ENCODE measurements around the gene MDM1. TPM values are rescaled to one million over a fixed set of nuclear protein-coding genes. Genes with fewer than 3 reads are reported as not detected.

MDM1 gene
- total RNA-seq, 4 donors from 2014 or later = 28.1 to 33.9 (median 29.6) TPM

DNA sequence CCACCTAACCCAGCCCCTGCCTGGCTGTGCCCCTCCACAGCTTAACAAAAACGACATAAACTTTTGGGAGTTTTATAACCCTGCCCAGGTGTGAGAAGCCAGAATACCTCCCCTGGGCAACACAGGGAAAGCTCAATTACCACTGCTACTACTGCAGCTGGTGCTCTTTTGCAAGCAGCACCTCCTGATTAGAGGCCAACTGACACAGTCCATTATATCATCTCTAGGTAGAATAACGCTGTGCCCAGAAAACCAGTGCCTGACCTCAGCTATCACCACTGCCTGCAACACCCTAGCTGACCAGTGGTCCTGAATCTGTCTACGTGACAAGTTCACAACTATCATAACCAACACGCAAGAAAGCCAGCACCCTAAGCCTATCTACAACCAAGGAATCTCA, 34.2 kb downstream of the MDM1 start:
- DNase-seq = no peak
- TF ChIP-seq, protein P1, sequence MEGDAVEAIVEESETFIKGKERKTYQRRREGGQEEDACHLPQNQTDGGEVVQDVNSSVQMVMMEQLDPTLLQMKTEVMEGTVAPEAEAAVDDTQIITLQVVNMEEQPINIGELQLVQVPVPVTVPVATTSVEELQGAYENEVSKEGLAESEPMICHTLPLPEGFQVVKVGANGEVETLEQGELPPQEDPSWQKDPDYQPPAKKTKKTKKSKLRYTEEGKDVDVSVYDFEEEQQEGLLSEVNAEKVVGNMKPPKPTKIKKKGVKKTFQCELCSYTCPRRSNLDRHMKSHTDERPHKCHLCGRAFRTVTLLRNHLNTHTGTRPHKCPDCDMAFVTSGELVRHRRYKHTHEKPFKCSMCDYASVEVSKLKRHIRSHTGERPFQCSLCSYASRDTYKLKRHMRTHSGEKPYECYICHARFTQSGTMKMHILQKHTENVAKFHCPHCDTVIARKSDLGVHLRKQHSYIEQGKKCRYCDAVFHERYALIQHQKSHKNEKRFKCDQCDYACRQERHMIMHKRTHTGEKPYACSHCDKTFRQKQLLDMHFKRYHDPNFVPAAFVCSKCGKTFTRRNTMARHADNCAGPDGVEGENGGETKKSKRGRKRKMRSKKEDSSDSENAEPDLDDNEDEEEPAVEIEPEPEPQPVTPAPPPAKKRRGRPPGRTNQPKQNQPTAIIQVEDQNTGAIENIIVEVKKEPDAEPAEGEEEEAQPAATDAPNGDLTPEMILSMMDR (IDR thresholded peaks at IDR 0.05) = no peak
- TF ChIP-seq POLR2A (IDR thresholded peaks at IDR 0.05) = no peak
- Histone ChIP-seq H3K9me3 (no peaks in the 10 kb centered on the region), H3K36me3 (peaks cover 0 to 5% of the 10 kb centered on the region in 2 donors), H3K27ac (no peak overlapping the region), H3K4me3 (replicated peaks in 1 of 3) (no peak overlapping the region), H3K27me3 (no peaks in the 10 kb centered on the region), H3K4me1 (no peaks in the 10 kb centered on the region)
- 90 to 92% methylated on average over 4 of the region's 4 CpGs for WGBS, 2 donors
- intact Hi-C loops (cut with DNase I) = no loop called here

DNA sequence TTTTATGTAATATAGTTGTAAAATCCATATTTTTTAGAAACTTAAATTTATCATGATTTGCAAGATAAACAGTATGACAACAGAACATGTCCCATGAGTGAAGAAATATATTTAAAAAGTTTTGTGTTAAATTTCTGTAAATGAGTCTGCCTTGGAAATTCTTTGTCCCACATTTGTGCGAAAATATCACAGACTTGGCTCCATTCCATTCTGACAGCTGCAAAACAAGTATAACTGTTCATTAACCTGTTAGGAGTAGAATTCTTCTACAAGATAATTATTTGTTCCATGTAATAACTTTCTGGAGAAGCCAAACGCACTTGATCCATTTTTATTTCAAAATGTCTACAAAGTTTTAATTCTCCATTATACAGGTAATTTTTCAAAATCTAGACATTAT, 37.9 kb downstream of the MDM1 start:
- DNase-seq = no peak
- WGBS, 2 donors = 73 to 81% methylated on average over 2 of the region's 2 CpGs
- H3K36me3 ChIP-seq = no peaks in the 10 kb centered on the region
- no peaks in the 10 kb centered on the region for H3K27me3 ChIP-seq
- no peak overlapping the region for H3K27ac ChIP-seq
- intact Hi-C loops (cut with DNase I) = no loop called here
- no peaks in the 10 kb centered on the region for H3K4me1 ChIP-seq
- no peaks in the 10 kb centered on the region for H3K9me3 ChIP-seq
- TF ChIP-seq POLR2A (IDR thresholded peaks at IDR 0.05) = no peak
- TF ChIP-seq, protein P1 (IDR thresholded peaks at IDR 0.05) = no peak
- no peak overlapping the region for H3K4me3 ChIP-seq (replicated peaks in 1 of 3)

GRCh38 chr12:68293347-68293746, 38.8 kb downstream of the MDM1 start:
- H3K27me3 ChIP-seq = no peaks in the 10 kb centered on the region
- no peaks in the 10 kb centered on the region for H3K9me3 ChIP-seq
- no peak overlapping the region for H3K4me3 ChIP-seq (replicated peaks in 1 of 3)
- no peak overlapping the region for H3K27ac ChIP-seq
- no peaks in the 10 kb centered on the region for H3K36me3 ChIP-seq
- no peaks in the 10 kb centered on the region for H3K4me1 ChIP-seq
- intact Hi-C loops (cut with DNase I) = no loop called here
- no peak for DNase-seq
- TF ChIP-seq POLR2A (IDR thresholded peaks at IDR 0.05) = no peak
- TF ChIP-seq, protein P1 (IDR thresholded peaks at IDR 0.05) = no peak

- TF ChIP-seq, protein P1 (IDR thresholded peaks at IDR 0.05) = no peak
- TF ChIP-seq POLR2A (IDR thresholded peaks at IDR 0.05) = no peak
- Histone ChIP-seq H3K36me3 (no peaks in the 10 kb centered on the region), H3K4me3 (replicated peaks in 1 of 3) (no peak overlapping the region), H3K27me3 (no peaks in the 10 kb centered on the region), H3K9me3 (no peaks in the 10 kb centered on the region), H3K4me1 (no peaks in the 10 kb centered on the region), H3K27ac (no peak overlapping the region)
- intact Hi-C loops (cut with DNase I) = no loop called here
- no peak for DNase-seq
- 86 to 88% methylated on average over 9 of the region's 9 CpGs for WGBS, 2 donors
Observed at GRCh38 chr12:68292151-68292943, 39.8 kb downstream of the MDM1 start.

DNA sequence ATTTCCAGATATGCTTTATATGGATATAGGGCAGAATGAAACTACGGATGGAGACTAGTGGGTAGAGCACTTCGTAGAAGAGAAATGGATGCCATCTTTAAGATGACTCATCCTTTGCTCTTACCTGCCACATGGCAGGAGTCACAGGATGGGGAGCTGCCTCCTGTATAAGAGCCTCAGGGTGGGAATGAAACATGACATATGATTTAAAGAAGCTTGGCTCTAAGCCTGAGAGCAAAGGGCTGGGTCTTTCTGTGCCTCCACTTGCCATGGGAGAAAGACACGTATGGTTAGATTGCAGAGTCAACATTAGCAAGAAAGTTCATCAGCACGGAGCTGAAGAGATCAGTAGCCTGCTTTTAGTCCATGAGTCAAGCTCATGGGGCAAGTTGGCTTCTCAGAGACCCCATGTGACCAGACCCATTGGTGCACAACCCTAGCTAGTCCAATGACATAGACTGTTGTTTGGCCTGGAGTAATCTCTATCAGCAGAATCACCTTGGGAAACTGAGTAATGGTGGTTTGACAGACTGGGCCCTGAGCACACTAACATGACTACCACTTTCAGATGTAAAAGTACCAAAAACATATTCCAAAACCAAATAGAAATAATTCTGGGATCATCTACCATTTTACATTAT, 40.6 kb downstream of the MDM1 start:
- no peaks in the 10 kb centered on the region for H3K36me3 ChIP-seq
- H3K27ac ChIP-seq = no peak overlapping the region
- TF ChIP-seq POLR2A (IDR thresholded peaks at IDR 0.05) = no peak
- TF ChIP-seq, protein P1 (IDR thresholded peaks at IDR 0.05) = no peak
- no peaks in the 10 kb centered on the region for H3K9me3 ChIP-seq
- 94 to 96% methylated on average over 4 of the region's 4 CpGs for WGBS, 2 donors
- no peak for DNase-seq
- no peak overlapping the region for H3K4me3 ChIP-seq (replicated peaks in 1 of 3)
- no peaks in the 10 kb centered on the region for H3K27me3 ChIP-seq
- no peaks in the 10 kb centered on the region for H3K4me1 ChIP-seq
- intact Hi-C loops (cut with DNase I) = no loop called here

All from thyroid gland (tissue), 4 donors.